Activated T-helper 1 cell treated with anti-CD3 and anti-CD28 coated beads, Interleukin-12 subunit alpha, Interleukin-12 subunit beta, Interleukin-2, Interleukin-4 antibody, amounts not matched to agents 30 ng/mL and 10 ng/mL and 1 ng/mL, durations not matched to agents 14 hours and 24 hours and 36 hours (primary cell): ENCODE data around the gene CNNM2. TPM values are rescaled to one million over a fixed set of nuclear protein-coding genes. Genes with fewer than 3 reads are reported as not detected.

Experiments
- total RNA-seq: library from RNA; stranded (reverse); gene quantifications from 2 replicates; pipeline ENCODE4 v1.2.3, GENCODE V29; 2022

Gene CNNM2
- total RNA-seq, 1 donor from 2014 or later: 5.5 TPM

Other genes starting within 250 kb of the CNNM2 start
- gene ARL3, start 203.9 kb upstream of the CNNM2 start, total RNA-seq: 6.6 and 6.8 TPM in 2 replicates
- gene SFXN2, start 203.7 kb upstream of the CNNM2 start, total RNA-seq: 39.5 and 44.0 TPM in 2 replicates
- gene WBP1L, start 174.3 kb upstream of the CNNM2 start, total RNA-seq: 19.4 and 20.0 TPM in 2 replicates
- not detected in 2 replicates for gene CYP17A1, start 80.9 kb upstream of the CNNM2 start, total RNA-seq
- 9.7 and 12.6 TPM in 2 replicates for gene BORCS7, start 64.0 kb upstream of the CNNM2 start, total RNA-seq
- gene AS3MT, start 48.8 kb upstream of the CNNM2 start, total RNA-seq: 0.12 and 0.47 TPM in 2 replicates